ENCODE results near the gene CSMD2. TPM values are rescaled to one million over a fixed set of nuclear protein-coding genes. Genes with fewer than 3 reads are reported as not detected.

The CSMD2 gene
- total RNA-seq, 1 experiment from 2014 or later: 2.8 TPM

- Histone ChIP-seq H3K9me3 (ENCODE audit: low read depth, low read length, poor library complexity, severe bottlenecking) (no peaks in the 10 kb centered on the region), H3K4me3 (ENCODE audit: low read depth, low read length, poor library complexity, severe bottlenecking) (no peak overlapping the region), H3K4me1 (ENCODE audit: insufficient read depth, low read length, poor library complexity, severe bottlenecking) (no peaks in the 10 kb centered on the region), H3K27me3 (replicated peaks; ENCODE audit: insufficient read depth, low read depth, low read length, poor library complexity) (no peaks in the 10 kb centered on the region), H3K36me3 (ENCODE audit: insufficient read depth, low read length, poor library complexity, severe bottlenecking) (no peaks in the 10 kb centered on the region), H3K27ac (ENCODE audit: low read depth, low read length, poor library complexity, severe bottlenecking) (no peak overlapping the region)
- no TSS peak for BruUV-seq (replicated peaks)
- no peak for TF ChIP-seq EZH2 (IDR thresholded peaks at IDR 0.05; ENCODE audit: borderline replicate concordance, low read depth, low read length, poor library complexity, severe bottlenecking)
- TF ChIP-seq CTCF (conservative IDR thresholded peaks at IDR 0.05; ENCODE audit: low read depth, low read length): no peak
- ChIA-PET CTCF (no interaction called here), POLR2A (ENCODE audit: low non-redundant PET) (no interaction called here)
- no peak for DNase-seq (ENCODE audit: low spot score)
- intact Hi-C loops (cut with micrococcal nuclease; ENCODE audit: unreplicated experiment): no loop called here
Observed at GRCh38 chr1:33537885-33538284, 627.1 kb downstream of the CSMD2 start.

GRCh38 chr1:33535334-33535733 is 629.7 kb downstream of the CSMD2 start:
- peaks cover 11% of the 10 kb centered on the region for H3K27me3 ChIP-seq (replicated peaks; ENCODE audit: insufficient read depth, low read depth, low read length, poor library complexity)
- DNase-seq (ENCODE audit: low spot score): no peak
- intact Hi-C loops (cut with micrococcal nuclease; ENCODE audit: unreplicated experiment): no loop called here

GRCh38 chr1:33532936-33533335 is 632.1 kb downstream of the CSMD2 start:
- CTCF ChIA-PET: no interaction called here
- POLR2A ChIA-PET (ENCODE audit: low non-redundant PET): no interaction called here
- no TSS peak for BruUV-seq (replicated peaks)
- no peak for DNase-seq (ENCODE audit: low spot score)
- no peak overlapping the region for H3K27ac ChIP-seq (ENCODE audit: low read depth, low read length, poor library complexity, severe bottlenecking)
- H3K4me1 ChIP-seq (ENCODE audit: insufficient read depth, low read length, poor library complexity, severe bottlenecking): no peaks in the 10 kb centered on the region
- H3K9me3 ChIP-seq (ENCODE audit: low read depth, low read length, poor library complexity, severe bottlenecking): no peaks in the 10 kb centered on the region
- peaks cover 21% of the 10 kb centered on the region for H3K27me3 ChIP-seq (replicated peaks; ENCODE audit: insufficient read depth, low read depth, low read length, poor library complexity)
- intact Hi-C loops (cut with micrococcal nuclease; ENCODE audit: unreplicated experiment): no loop called here
- no peak overlapping the region for H3K4me3 ChIP-seq (ENCODE audit: low read depth, low read length, poor library complexity, severe bottlenecking)
- TF ChIP-seq CTCF (conservative IDR thresholded peaks at IDR 0.05; ENCODE audit: low read depth, low read length): no peak
- no peak for TF ChIP-seq EZH2 (IDR thresholded peaks at IDR 0.05; ENCODE audit: borderline replicate concordance, low read depth, low read length, poor library complexity, severe bottlenecking)
- H3K36me3 ChIP-seq (ENCODE audit: insufficient read depth, low read length, poor library complexity, severe bottlenecking): no peaks in the 10 kb centered on the region

More at GRCh38 chr1:33535334-33535733, 629.7 kb downstream of the CSMD2 start:
- H3K4me1 ChIP-seq (ENCODE audit: insufficient read depth, low read length, poor library complexity, severe bottlenecking): no peaks in the 10 kb centered on the region
- ChIA-PET CTCF (interaction anchor here (0.6 kb wide), 1 partner anchor 1715 kb away, joined by 3 read pairs; no protein-coding TSS in a partner anchor), POLR2A (ENCODE audit: low non-redundant PET) (no interaction called here)
- H3K27ac ChIP-seq (ENCODE audit: low read depth, low read length, poor library complexity, severe bottlenecking): no peak overlapping the region
- no peaks in the 10 kb centered on the region for H3K36me3 ChIP-seq (ENCODE audit: insufficient read depth, low read length, poor library complexity, severe bottlenecking)
- H3K4me3 ChIP-seq (ENCODE audit: low read depth, low read length, poor library complexity, severe bottlenecking): no peak overlapping the region
- BruUV-seq (replicated peaks): no TSS peak
- H3K9me3 ChIP-seq (ENCODE audit: low read depth, low read length, poor library complexity, severe bottlenecking): no peaks in the 10 kb centered on the region
- no peak for TF ChIP-seq EZH2 (IDR thresholded peaks at IDR 0.05; ENCODE audit: borderline replicate concordance, low read depth, low read length, poor library complexity, severe bottlenecking)
- no peak for TF ChIP-seq CTCF (conservative IDR thresholded peaks at IDR 0.05; ENCODE audit: low read depth, low read length)
